Suppressor macrophage (primary cell): ENCODE data around the gene ABCA3.

Source experiments
- DNase-seq, 4 experiments: peaks; one replicate each; pipeline ENCODE4 v3.0.0-alpha.2; 2020 to 2022

The ABCA3 gene

GRCh38 chr16:2233872-2234812, 106.4 kb downstream of the ABCA3 start:
- no peak for DNase-seq

- no peak for DNase-seq
These were observed 107.3 kb downstream of the ABCA3 start for GRCh38 chr16:2233046-2233775.

GRCh38 chr16:2232094-2232990, 108.2 kb downstream of the ABCA3 start:
- DNase-seq = no peak

GRCh38 chr16:2231016-2231931, 109.3 kb downstream of the ABCA3 start:
- DNase-seq = no peak

- DNase-seq = peak in 1 of 4 experiments; percentile 37
These were observed 110.2 kb downstream of the ABCA3 start for GRCh38 chr16:2230376-2230775.

GRCh38 chr16:2229632-2230250, 110.8 kb downstream of the ABCA3 start:
- no peak for DNase-seq

- no peak for DNase-seq
These were observed 111.4 kb downstream of the ABCA3 start for GRCh38 chr16:2229091-2229490.

- DNase-seq = no peak
These were observed 112.2 kb downstream of the ABCA3 start for GRCh38 chr16:2228161-2228824.

GRCh38 chr16:2226918-2227317, 113.6 kb downstream of the ABCA3 start:
- DNase-seq = no peak

- DNase-seq = no peak
These were observed 114.2 kb downstream of the ABCA3 start for GRCh38 chr16:2226245-2226793.
